ENCODE data around the gene SH2D3C.

DNA sequence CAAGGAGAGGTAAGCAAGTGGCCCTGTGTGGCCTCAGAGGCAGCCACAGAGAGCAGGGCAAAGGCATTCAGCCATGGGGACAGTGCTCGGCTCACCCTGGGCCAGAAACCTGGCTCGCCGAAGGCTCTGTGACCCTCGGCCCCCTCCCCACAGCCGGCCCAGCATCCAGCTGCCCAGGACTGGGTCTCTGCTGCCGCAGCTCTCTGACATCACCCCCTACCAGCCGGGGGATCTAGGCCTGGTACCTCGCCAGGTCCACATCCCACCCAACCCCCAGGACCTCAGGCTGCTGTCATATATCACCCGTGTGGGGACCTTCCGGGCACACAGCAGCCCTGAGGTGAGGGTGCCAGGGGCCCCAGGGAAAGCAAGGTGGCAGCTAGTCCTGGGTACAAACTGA lies 65.6 kb downstream of the SH2D3C start:
- TF ChIP-seq, protein P1, sequence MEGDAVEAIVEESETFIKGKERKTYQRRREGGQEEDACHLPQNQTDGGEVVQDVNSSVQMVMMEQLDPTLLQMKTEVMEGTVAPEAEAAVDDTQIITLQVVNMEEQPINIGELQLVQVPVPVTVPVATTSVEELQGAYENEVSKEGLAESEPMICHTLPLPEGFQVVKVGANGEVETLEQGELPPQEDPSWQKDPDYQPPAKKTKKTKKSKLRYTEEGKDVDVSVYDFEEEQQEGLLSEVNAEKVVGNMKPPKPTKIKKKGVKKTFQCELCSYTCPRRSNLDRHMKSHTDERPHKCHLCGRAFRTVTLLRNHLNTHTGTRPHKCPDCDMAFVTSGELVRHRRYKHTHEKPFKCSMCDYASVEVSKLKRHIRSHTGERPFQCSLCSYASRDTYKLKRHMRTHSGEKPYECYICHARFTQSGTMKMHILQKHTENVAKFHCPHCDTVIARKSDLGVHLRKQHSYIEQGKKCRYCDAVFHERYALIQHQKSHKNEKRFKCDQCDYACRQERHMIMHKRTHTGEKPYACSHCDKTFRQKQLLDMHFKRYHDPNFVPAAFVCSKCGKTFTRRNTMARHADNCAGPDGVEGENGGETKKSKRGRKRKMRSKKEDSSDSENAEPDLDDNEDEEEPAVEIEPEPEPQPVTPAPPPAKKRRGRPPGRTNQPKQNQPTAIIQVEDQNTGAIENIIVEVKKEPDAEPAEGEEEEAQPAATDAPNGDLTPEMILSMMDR (conservative IDR thresholded peaks at IDR 0.05 in 1 of 2, IDR thresholded peaks at IDR 0.05 in 1 of 2; ENCODE audit: extremely low read depth in 1 of 2, insufficient read depth in 1 of 2, low read depth in 1 of 2, low read length in 2 of 2), result no peak
- TF ChIP-seq EZH2 (IDR thresholded peaks at IDR 0.05; ENCODE audit: borderline replicate concordance, low read length), result no peak

Measured in mammary epithelial cell (primary cell).